Raji (cell line): Measurements from ENCODE around the gene CPE.

Experiments used
- POLR2A ChIP-seq: IDR thresholded peaks from 2 replicates; pipeline ENCODE4 v1.6.1; 2011; ENCODE audit warnings: low read depth, low read length, control low read depth; ENCODE audit not compliant: insufficient read depth

The CPE gene

GRCh38 chr4:165359506-165359905 is 19.3 kb upstream of the CPE start:
- TF ChIP-seq POLR2A: no peak

- TF ChIP-seq POLR2A: no peak
Measured at GRCh38 chr4:165360041-165360695, 18.6 kb upstream of the CPE start.

- no peak for TF ChIP-seq POLR2A
Measured at GRCh38 chr4:165360985-165361670, 17.7 kb upstream of the CPE start.

- no peak for TF ChIP-seq POLR2A
Measured at GRCh38 chr4:165361810-165362209, 17.0 kb upstream of the CPE start.

- no peak for TF ChIP-seq POLR2A
Measured at GRCh38 chr4:165364452-165365080, 14.2 kb upstream of the CPE start.

- no peak for TF ChIP-seq POLR2A
Measured at GRCh38 chr4:165367040-165367439, 11.8 kb upstream of the CPE start.

GRCh38 chr4:165368114-165368513 is 10.7 kb upstream of the CPE start:
- no peak for TF ChIP-seq POLR2A

- no peak for TF ChIP-seq POLR2A
Measured at GRCh38 chr4:165368567-165368966, 10.2 kb upstream of the CPE start.

GRCh38 chr4:165369522-165369921 is 9.3 kb upstream of the CPE start:
- TF ChIP-seq POLR2A: no peak

GRCh38 chr4:165370530-165370929 is 8.3 kb upstream of the CPE start:
- TF ChIP-seq POLR2A: no peak

- TF ChIP-seq POLR2A: no peak
Measured at GRCh38 chr4:165375465-165375864, 3.3 kb upstream of the CPE start.

- TF ChIP-seq POLR2A: no peak
Measured at GRCh38 chr4:165378398-165378744, 437 bp upstream of the CPE start.

GRCh38 chr4:165379678-165380064 is 863 bp downstream of the CPE start:
- no peak for TF ChIP-seq POLR2A

- no peak for TF ChIP-seq POLR2A
Measured at GRCh38 chr4:165380805-165381204, 2.0 kb downstream of the CPE start.

GRCh38 chr4:165381821-165382373 is 3.1 kb downstream of the CPE start:
- TF ChIP-seq POLR2A: no peak

GRCh38 chr4:165382640-165383039 is 3.8 kb downstream of the CPE start:
- TF ChIP-seq POLR2A: no peak

- TF ChIP-seq POLR2A: no peak
Measured at GRCh38 chr4:165383591-165384073, 4.8 kb downstream of the CPE start.

GRCh38 chr4:165384186-165384585 is 5.4 kb downstream of the CPE start:
- no peak for TF ChIP-seq POLR2A
